Naive thymus-derived CD8-positive, alpha-beta T cell (primary cell): ENCODE results near the gene ADPRH. TPM values are rescaled to one million over a fixed set of nuclear protein-coding genes. Genes with fewer than 3 reads are reported as not detected.

Experiments used
- ATAC-seq, 2 donors: fragments of 150-1000 bp; cut with Tn5 transposase in 1 of 2; sonication (Bioruptor Pico), chemical (Tn5 transposase) in 1 of 2; 1 replicate in 1 of 2; 2 replicates in 1 of 2; pipeline ENCODE4 v1.10.0; 2021; ENCODE audit warnings: mild to moderate bottlenecking in 2 of 2, moderate library complexity in 2 of 2
- POLR2A ChIA-PET: fragments of 350-600 bp; sonication (Branson Sonifier 250); formaldehyde crosslinking; loops from one replicate; lab custom pipeline; 2021; ENCODE audit warnings: antibody characterized with exemption; lab: Charles Lee
- DNase-seq, 10 donors: peaks; one replicate each; pipeline versions ENCODE4 v3.0.0 to v3.0.0-alpha.2; 2020 to 2022
- H3K27ac Mint-ChIP-seq, 10 donors: one replicate each; pipeline ENCODE4 v1.8.0; 2020 to 2022; ENCODE audit warnings: mild to moderate bottlenecking in 10 of 10, mixed read lengths in 10 of 10, moderate library complexity in 4 of 10, inconsistent platforms in 1 of 10
- H3K27me3 Mint-ChIP-seq, 5 donors: one replicate each; pipeline ENCODE4 v1.8.0; 2021 to 2022; ENCODE audit warnings: mixed read lengths in 5 of 5
- H3K36me3 Mint-ChIP-seq, 3 donors: one replicate each; pipeline ENCODE4 v1.8.0; 2020 to 2022; ENCODE audit warnings: mixed read lengths in 3 of 3, mild to moderate bottlenecking in 2 of 3, inconsistent platforms in 1 of 3
- H3K4me1 Mint-ChIP-seq, 4 donors: one replicate each; pipeline ENCODE4 v1.8.0; 2021 to 2022; ENCODE audit warnings: mixed read lengths in 4 of 4
- H3K4me3 Mint-ChIP-seq, 10 donors: one replicate each; pipeline ENCODE4 v1.8.0; 2020 to 2022; ENCODE audit warnings: mild to moderate bottlenecking in 10 of 10, mixed read lengths in 10 of 10, moderate library complexity in 6 of 10, inconsistent platforms in 1 of 10
- H3K9me3 Mint-ChIP-seq, 9 donors: one replicate each; pipeline ENCODE4 v1.8.0; 2020 to 2022; ENCODE audit warnings: mixed read lengths in 9 of 9, mild to moderate bottlenecking in 3 of 9, inconsistent platforms in 1 of 9, moderate library complexity in 1 of 9
- polyA plus RNA-seq, 3 donors: library from polyadenylated mRNA; unstranded; fragments of 300-500 nt; fragmentation: Illumina TruSeq; gene quantifications; one replicate each; pipeline ENCODE4 v1.2.3, GENCODE V29; 2021
- total RNA-seq, 8 experiments: library from RNA in 2 of 8; stranded (reverse) in 2 of 8; gene quantifications; one replicate each; pipeline ENCODE4 v1.2.3 and lab custom pipeline; 2021 to 2026

Gene ADPRH
- 1 to 10 TPM; 1.5 to 2.6 TPM for total RNA-seq
- under 1 TPM; 0.15 to 0.57 (median 0.28) TPM for polyA plus RNA-seq
- total RNA-seq (lab: John Stamatoyannopoulos, UW): 0 to 2.4 (median 0.91) reads per million in 6 experiments

DNA sequence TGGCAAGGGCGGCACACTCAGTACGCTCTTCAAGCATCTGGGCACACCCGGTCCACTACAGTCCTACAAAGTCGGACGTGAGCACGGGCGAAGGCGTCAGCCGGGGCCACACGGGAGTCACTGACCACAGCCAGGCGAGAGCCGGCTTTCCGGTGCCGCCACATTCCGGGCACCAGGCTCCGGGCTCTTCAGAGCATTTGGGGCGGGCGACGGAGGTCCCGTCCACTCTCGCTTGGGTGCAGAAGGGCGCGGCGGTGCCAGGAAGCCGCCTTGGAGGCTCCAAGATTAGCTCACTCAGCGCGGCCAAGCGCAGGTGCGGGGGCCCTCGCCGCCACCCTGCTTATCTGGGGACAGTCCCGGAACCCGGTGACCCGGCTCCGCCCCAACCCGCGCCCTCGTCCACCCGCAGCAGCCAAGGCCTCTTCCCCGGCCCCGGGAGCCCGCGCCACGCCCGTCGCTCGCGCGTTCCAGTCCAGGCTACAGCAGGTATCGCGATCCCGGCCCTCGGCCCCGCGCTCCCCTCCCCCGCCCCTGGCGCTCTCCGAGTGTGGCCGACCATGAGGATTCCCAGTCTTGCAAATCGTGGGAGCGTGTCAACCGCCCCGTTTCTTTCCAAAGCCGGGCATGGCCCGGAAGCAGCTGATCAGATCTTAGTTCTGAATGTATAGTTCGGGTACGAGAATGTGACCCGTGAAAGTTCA, at the start of gene ADPRH:
Gene ADPRH, plus strand, starts transcription at position 127 of the 701 bp plus-strand sequence. CDS start 2,678 bp downstream, outside the sequence.
- POLR2A ChIA-PET: interaction anchor here (1.2 kb wide), 1 partner anchor 81 kb away, joined by 3 read pairs; the partner anchor contains the start of gene TIMMDC1
- Mint-ChIP-seq H3K9me3 (no peaks in the 10 kb centered on the region), H3K36me3 (no peaks in the 10 kb centered on the region), H3K4me1 (peaks cover 10 to 19% (median 14%) of the 10 kb centered on the region in 4 donors), H3K4me3 (peak within 1 kb of the TSS; percentile 90 to 99 (median 96)), H3K27ac (peak within 1 kb of the TSS; percentile 81 to 92 (median 88)), H3K27me3 (peaks cover 0 to 7% (median 4%) of the 10 kb centered on the region in 5 donors)
- peak; percentile 70 to 87 for ATAC-seq
- DNase-seq: peak in 9 of 10 donors; percentile 5 to 40 (median 23)

DNA sequence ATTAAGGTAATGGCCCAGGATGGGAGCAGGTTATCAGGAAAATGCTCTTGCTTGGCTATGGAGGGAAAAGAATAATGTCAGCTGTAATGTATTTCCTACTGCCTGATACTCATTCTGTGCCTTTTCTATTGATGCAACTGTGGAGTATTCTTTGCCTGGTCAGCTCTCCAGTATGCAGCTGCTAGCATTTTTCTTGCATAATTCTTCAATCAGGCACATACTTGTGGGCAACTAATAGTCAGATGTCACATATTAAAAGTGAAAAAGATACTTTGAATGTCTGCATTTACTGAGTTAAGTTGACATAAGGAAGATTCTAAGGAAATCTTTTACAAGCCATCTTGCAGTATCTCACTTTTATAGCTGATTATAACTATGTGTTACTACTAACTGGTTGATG, 49.4 kb upstream of the ADPRH start:
- Mint-ChIP-seq H3K36me3 (peaks cover 0 to 12% (median 7%) of the 10 kb centered on the region in 3 donors), H3K4me1 (peaks cover 0 to 2% (median 0%) of the 10 kb centered on the region in 4 donors), H3K9me3 (peaks cover 0 to 3% (median 0%) of the 10 kb centered on the region in 9 donors), H3K27me3 (no peaks in the 10 kb centered on the region), H3K4me3 (no peak overlapping the region), H3K27ac (no peak overlapping the region)
- no peak for ATAC-seq
- POLR2A ChIA-PET: no interaction called here
- DNase-seq: no peak

DNA sequence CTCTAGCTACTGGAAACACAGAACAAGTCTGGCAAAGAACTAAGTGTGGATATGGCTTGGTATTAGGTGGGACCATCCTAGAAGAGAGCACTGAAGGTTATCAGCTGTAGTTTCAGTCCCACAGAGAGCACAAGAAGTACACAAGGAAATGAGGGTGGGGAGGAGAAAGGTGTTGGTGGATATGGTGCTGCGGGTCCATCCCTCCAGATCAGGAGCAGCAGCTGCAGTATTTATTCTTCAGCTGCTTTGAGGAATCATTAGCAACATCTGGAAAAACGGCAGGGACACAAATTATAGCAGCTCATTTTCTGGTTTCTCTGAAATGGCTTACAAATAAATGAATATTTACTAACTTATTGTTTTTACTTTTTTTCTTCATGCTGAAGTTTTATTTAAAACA, 48.8 kb upstream of the ADPRH start:
- Mint-ChIP-seq H3K4me3 (no peak overlapping the region), H3K27me3 (no peaks in the 10 kb centered on the region), H3K36me3 (peaks cover 0 to 6% (median 5%) of the 10 kb centered on the region in 3 donors), H3K9me3 (peaks cover 0 to 3% (median 0%) of the 10 kb centered on the region in 9 donors), H3K4me1 (peaks cover 0 to 2% (median 0%) of the 10 kb centered on the region in 4 donors), H3K27ac (no peak overlapping the region)
- no peak for ATAC-seq
- DNase-seq: no peak
- POLR2A ChIA-PET: no interaction called here

DNA sequence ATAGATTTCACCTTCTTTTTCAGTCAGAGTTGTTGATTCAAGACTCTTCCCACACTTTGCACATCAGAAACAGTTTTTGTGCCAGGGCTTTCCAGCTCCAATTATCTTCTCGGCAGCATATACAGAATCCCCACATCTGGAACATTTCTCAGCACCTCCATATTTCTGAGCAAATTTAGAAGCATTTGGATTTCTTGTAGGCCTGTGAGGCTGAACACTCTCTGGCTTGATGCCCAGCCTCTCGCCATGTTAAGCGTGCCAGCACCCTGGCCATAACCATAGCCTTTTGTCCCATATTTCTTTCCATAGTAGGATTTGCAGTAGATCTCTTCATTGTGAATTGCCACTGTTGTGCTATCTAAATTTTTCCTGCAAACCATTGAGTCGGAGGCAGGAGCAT, 48.1 kb upstream of the ADPRH start:
- ATAC-seq: no peak
- H3K36me3 Mint-ChIP-seq: peaks cover 0 to 5% (median 5%) of the 10 kb centered on the region in 3 donors
- H3K4me3 Mint-ChIP-seq: no peak overlapping the region
- H3K4me1 Mint-ChIP-seq: peaks cover 0 to 2% (median 0%) of the 10 kb centered on the region in 4 donors
- H3K27ac Mint-ChIP-seq: no peak overlapping the region
- H3K9me3 Mint-ChIP-seq: peaks cover 0 to 3% (median 0%) of the 10 kb centered on the region in 9 donors
- no peak for DNase-seq
- no peaks in the 10 kb centered on the region for H3K27me3 Mint-ChIP-seq
- POLR2A ChIA-PET: no interaction called here

DNA sequence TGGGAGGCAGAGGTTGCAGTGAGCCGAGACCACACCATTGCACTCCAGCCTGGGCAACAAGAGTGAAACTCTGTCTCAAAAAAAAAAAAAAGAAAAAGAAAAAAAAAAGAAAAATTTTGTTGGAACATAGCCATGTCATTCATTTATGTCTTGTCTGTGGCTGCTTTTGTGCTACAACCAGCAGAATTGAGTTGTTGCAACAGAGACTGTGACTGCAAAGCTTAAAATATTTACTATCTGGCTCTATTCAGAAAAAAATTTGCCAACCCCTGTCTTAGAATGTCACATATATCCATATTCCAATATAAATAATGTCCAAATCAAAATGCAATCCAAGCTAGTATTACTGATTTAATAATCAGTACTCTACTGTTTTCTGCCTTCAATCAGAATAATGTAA, 45.0 kb upstream of the ADPRH start:
- H3K27me3 Mint-ChIP-seq: no peaks in the 10 kb centered on the region
- POLR2A ChIA-PET: no interaction called here
- H3K4me1 Mint-ChIP-seq: peaks cover 0 to 5% (median 0%) of the 10 kb centered on the region in 4 donors
- H3K4me3 Mint-ChIP-seq: no peak overlapping the region
- no peaks in the 10 kb centered on the region for H3K9me3 Mint-ChIP-seq
- H3K36me3 Mint-ChIP-seq: no peaks in the 10 kb centered on the region
- ATAC-seq (no peak), DNase-seq (no peak)
- no peak overlapping the region for H3K27ac Mint-ChIP-seq

DNA sequence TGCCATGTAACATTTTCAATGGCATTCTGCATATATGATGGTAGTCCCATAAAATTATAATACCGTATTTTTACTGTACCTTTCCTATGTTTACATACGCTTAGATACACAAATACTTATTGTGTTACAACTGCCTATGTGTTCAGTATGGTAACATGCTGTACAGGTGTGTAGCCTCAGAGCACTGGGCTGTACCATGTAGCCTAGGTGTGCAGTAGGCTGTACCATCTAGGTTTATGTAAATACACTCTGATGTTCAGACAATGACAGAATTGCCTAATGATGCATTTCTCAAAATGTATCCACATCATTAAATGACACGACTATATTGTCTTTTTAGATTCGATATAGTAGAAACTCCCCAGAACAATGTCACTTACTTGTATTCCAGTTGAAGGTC, 42.5 kb upstream of the ADPRH start:
- Mint-ChIP-seq H3K36me3 (no peaks in the 10 kb centered on the region), H3K4me3 (no peak overlapping the region), H3K4me1 (peaks cover 0 to 5% (median 0%) of the 10 kb centered on the region in 4 donors), H3K9me3 (no peaks in the 10 kb centered on the region), H3K27me3 (peaks cover 0 to under 1% (median 0%) of the 10 kb centered on the region in 5 donors), H3K27ac (no peak overlapping the region)
- POLR2A ChIA-PET: no interaction called here
- ATAC-seq (no peak), DNase-seq (no peak)

DNA sequence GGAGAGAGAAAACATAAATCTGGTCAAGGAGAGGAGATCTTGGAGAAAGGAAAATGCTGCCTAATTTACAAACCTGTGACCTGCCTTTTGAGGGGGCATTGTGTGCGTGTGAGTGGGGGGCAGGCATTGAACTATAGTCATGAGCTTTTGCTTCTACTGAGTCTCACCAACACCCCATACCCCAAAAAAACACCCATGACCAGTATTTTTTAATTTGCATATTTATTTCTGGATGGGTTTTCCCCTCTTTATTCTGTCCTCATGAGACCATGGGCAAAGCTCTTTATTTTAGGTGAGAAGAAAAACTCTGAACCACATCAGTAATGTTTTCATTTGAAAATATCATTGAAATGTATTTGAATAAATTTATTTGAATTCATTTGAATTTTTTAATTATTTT, 40.5 kb upstream of the ADPRH start:
- Mint-ChIP-seq H3K4me3 (no peak overlapping the region), H3K27ac (no peak overlapping the region), H3K27me3 (peaks cover 0 to 2% (median 0%) of the 10 kb centered on the region in 5 donors), H3K36me3 (no peaks in the 10 kb centered on the region), H3K4me1 (peaks cover 0 to 5% (median 0%) of the 10 kb centered on the region in 4 donors), H3K9me3 (no peaks in the 10 kb centered on the region)
- POLR2A ChIA-PET: no interaction called here
- ATAC-seq (no peak), DNase-seq (no peak)

DNA sequence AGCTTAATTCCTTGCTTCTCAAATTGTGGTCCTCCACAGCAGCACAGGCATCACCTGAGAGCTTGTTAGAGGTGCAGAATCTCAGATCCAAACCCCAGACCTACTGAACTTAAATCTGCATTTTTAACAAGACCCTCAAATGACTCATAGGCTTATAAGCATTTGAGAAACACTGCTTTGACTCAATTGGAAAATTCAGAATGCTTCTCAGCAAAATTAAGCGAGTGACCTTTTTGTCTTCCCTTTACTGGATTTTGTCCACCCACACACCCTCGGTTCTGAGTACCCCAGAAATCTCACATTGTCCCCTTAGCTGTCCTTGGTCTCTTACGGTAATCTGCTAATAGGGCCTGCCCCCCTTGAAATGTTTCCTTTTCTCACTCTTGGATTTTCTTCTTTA, 37.7 kb upstream of the ADPRH start:
- H3K27ac Mint-ChIP-seq: no peak overlapping the region
- POLR2A ChIA-PET: no interaction called here
- ATAC-seq (no peak), DNase-seq (no peak)
- H3K27me3 Mint-ChIP-seq: peaks cover 0 to 2% (median 0%) of the 10 kb centered on the region in 5 donors
- H3K4me1 Mint-ChIP-seq: peaks cover 0 to 5% (median 0%) of the 10 kb centered on the region in 4 donors
- no peaks in the 10 kb centered on the region for H3K9me3 Mint-ChIP-seq
- H3K4me3 Mint-ChIP-seq: no peak overlapping the region
- H3K36me3 Mint-ChIP-seq: no peaks in the 10 kb centered on the region

DNA sequence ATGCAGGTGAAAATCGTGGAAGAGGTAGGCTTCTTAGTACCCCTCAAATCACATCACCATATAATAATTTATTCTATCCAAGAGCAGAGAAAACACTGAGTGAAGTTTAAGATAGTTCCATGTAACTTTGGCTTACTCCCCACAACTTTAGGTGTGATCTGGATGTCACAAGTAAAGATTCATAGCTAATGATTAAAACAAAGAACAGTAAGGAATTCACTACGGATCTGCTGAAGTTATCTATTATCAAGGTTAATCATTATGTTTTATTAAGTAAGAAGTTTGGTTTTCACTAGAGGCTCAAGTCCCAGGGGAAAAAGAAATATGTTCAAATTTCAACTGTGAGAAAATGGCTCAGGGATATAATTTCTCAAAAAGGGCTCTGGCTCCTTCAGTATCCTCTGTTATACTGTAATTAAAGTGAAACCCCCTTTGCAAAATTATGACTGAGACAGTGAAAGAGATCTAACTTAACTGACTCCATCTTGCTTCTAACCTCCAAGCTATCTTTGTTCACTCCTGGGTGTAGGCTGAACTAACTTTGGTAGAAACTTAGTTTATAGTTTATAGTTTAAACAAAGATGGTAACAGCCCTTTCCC, 37.0 kb upstream of the ADPRH start:
- Mint-ChIP-seq H3K4me3 (no peak overlapping the region), H3K9me3 (no peaks in the 10 kb centered on the region), H3K27ac (no peak overlapping the region), H3K27me3 (peaks cover 0 to 2% (median 0%) of the 10 kb centered on the region in 5 donors), H3K36me3 (no peaks in the 10 kb centered on the region), H3K4me1 (peaks cover 0 to 5% (median 0%) of the 10 kb centered on the region in 4 donors)
- ATAC-seq: no peak
- DNase-seq: no peak
- POLR2A ChIA-PET: no interaction called here

DNA sequence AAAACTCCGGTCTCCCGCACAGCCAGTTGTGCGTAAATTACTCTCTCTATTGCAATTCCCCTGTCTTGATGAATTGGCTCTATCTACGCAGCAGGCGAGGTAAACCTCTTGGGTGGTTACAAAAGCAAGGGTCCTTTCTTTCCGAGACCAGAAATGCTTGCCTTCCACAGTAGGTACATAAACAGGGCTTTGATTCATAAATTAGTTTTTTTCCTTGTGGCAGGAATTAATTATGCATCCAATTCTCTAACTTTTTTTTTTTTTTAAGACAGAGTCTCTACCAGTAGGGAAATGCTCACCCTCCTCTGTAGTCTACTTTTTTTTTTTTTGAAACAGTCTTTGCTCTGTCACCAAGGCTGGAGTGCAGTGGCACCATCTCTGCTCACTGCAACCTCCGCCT, 36.1 kb upstream of the ADPRH start:
- Mint-ChIP-seq H3K27ac (no peak overlapping the region), H3K36me3 (no peaks in the 10 kb centered on the region), H3K4me3 (no peak overlapping the region), H3K27me3 (peaks cover 0 to 2% (median 0%) of the 10 kb centered on the region in 5 donors), H3K9me3 (no peaks in the 10 kb centered on the region), H3K4me1 (peaks cover 0 to 5% (median 0%) of the 10 kb centered on the region in 4 donors)
- no peak for DNase-seq
- POLR2A ChIA-PET: no interaction called here
- no peak for ATAC-seq

DNA sequence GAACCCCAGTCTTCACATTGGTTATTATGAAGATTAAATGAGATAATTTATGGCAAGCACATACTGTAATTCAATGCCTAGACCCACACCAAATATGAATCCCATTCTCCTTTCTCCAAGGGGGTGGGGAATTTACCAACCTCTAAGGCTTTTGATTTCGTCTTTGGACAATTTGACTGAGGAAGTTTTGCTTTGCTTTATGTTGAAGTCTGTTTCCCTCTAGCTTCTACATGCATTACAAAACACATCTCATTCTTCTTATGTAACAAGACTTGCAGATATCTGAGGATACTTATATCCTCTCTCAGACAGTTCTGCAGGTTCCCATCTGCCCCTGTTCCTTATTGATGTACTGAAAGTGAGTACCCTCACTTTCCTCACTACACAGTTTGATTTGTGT, 32.1 kb upstream of the ADPRH start:
- Mint-ChIP-seq H3K27ac (peak overlapping the region in 1 of 10 donors; percentile 2), H3K4me1 (no peaks in the 10 kb centered on the region), H3K36me3 (no peaks in the 10 kb centered on the region), H3K9me3 (no peaks in the 10 kb centered on the region), H3K4me3 (no peak overlapping the region), H3K27me3 (no peaks in the 10 kb centered on the region)
- POLR2A ChIA-PET: no interaction called here
- ATAC-seq (no peak), DNase-seq (no peak)

DNA sequence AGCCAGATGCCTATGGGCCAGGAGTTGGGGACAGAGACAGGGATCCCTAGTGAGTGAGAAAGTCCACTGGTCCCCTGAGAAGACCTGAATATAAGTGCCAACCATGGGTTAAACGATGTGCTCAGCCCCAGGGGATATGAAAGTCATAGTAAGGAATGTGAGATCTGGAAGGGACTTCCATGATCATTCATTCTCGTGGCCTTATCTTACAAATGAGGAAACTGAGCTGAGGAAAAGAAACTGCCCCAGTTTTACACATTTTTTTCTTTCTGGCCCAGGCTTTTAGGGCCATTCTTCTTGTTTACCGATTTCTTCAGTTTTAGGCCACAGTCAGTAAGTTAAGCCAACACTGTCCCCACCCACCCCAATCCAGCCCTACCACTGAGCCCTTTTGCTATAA, 31.0 kb upstream of the ADPRH start:
- Mint-ChIP-seq H3K27me3 (no peaks in the 10 kb centered on the region), H3K4me1 (no peaks in the 10 kb centered on the region), H3K4me3 (no peak overlapping the region), H3K27ac (no peak overlapping the region), H3K9me3 (no peaks in the 10 kb centered on the region), H3K36me3 (no peaks in the 10 kb centered on the region)
- DNase-seq (no peak), ATAC-seq (no peak)
- POLR2A ChIA-PET: no interaction called here

DNA sequence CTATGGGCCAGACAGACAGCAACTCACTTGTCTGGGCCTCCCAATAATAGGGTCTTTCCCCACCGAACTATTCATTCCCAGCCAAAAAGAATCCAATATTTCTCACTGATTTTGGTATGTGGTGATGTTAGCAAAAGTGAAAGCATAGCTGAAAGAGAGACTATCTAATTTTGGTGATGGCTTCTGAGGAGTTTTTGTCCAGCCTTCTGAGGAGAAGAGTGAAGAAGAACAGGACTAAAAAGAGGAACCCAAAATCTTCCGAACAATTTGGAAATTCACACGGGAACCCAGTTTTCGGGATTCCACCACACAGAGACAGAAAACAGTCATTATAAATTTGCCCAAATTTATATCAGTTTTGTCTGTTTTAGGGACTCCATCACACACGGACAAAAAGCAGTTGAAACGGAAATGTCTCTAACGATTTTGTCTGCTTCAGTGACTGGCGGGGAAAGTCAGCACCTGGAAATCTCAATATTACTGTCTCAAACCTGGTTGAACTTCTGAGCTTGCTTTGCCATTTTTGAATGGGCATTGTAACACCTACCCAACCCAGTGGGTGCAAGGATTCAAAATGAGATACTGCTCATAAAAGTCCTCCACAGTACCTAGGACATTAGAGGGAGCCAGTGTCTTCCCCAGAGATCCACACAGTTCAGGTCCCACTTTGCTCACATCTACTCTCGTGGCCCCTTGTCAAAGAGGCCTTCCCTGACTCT, 28.9 kb upstream of the ADPRH start:
- no peaks in the 10 kb centered on the region for H3K27me3 Mint-ChIP-seq
- no peaks in the 10 kb centered on the region for H3K9me3 Mint-ChIP-seq
- no peak overlapping the region for H3K27ac Mint-ChIP-seq
- H3K4me1 Mint-ChIP-seq: peaks cover 0 to 4% (median 0%) of the 10 kb centered on the region in 4 donors
- no peak for DNase-seq
- H3K4me3 Mint-ChIP-seq: no peak overlapping the region
- ATAC-seq: no peak
- H3K36me3 Mint-ChIP-seq: no peaks in the 10 kb centered on the region
- POLR2A ChIA-PET: no interaction called here
